Measurements from ENCODE around the gene CST3. TPM values are rescaled to one million over a fixed set of nuclear protein-coding genes. Genes with fewer than 3 reads are reported as not detected.

The CST3 gene
- total RNA-seq, 1 experiment from 2014 or later = 158 TPM

DNA sequence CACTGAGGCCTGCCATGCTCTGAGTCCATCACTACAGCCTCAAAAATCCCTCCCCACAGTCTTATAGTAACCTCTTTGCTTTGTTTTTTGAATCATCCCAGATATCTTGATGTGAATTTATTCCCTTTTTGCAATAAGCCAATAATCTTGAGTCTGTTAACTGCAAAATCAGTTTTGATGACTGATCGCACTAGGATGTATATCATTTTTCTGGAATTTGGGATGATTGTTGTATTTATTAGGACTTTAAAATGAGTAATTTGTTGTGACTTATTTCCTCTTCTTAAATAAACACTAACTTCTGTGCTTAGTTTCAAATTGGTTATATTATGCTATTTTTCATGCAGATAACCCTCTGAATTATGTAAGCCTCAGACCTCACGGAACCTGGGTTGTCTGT, 45.5 kb upstream of the CST3 start:
- H3K4me1 ChIP-seq (ENCODE audit: control insufficient read depth, insufficient read depth, low read length) = no peaks in the 10 kb centered on the region
- intact Hi-C loops (cut with micrococcal nuclease; ENCODE audit: unreplicated experiment) = no loop called here
- in situ Hi-C loops (cut with HindIII; ENCODE audit: low pct_unique_long_range_greater_than_20kb, low sequenced_read_pairs) = no loop called here
- ATAC-seq = no peak
- H3K27me3 ChIP-seq (ENCODE audit: control insufficient read depth, insufficient read depth, low read length) = no peaks in the 10 kb centered on the region
- no peak overlapping the region for H3K4me3 ChIP-seq (ENCODE audit: low read depth in 2 of 2, low read length in 2 of 2)
- DNase-seq (ENCODE audit: low read depth, low spot score) = no peak
- POLR2A ChIA-PET = no interaction called here
- BruUV-seq (replicated peaks) = no TSS peak
- H3K36me3 ChIP-seq (ENCODE audit: control insufficient read depth, insufficient read depth, low read length) = no peaks in the 10 kb centered on the region
- H3K9me3 ChIP-seq (ENCODE audit: control insufficient read depth, insufficient read depth, low read depth, low read length) = no peaks in the 10 kb centered on the region
- H3K27ac ChIP-seq (ENCODE audit: low read length) = no peak overlapping the region
- TF ChIP-seq SIN3A (IDR thresholded peaks at IDR 0.05; ENCODE audit: borderline replicate concordance, insufficient read depth, low read depth, low read length) (no peak), POLR2AphosphoS5 (IDR thresholded peaks at IDR 0.05; ENCODE audit: low read depth, low read length) (no peak), TCF7L2 (IDR thresholded peaks at IDR 0.05; ENCODE audit: low read depth, low read length) (no peak)
- TF ChIP-seq, protein P1, sequence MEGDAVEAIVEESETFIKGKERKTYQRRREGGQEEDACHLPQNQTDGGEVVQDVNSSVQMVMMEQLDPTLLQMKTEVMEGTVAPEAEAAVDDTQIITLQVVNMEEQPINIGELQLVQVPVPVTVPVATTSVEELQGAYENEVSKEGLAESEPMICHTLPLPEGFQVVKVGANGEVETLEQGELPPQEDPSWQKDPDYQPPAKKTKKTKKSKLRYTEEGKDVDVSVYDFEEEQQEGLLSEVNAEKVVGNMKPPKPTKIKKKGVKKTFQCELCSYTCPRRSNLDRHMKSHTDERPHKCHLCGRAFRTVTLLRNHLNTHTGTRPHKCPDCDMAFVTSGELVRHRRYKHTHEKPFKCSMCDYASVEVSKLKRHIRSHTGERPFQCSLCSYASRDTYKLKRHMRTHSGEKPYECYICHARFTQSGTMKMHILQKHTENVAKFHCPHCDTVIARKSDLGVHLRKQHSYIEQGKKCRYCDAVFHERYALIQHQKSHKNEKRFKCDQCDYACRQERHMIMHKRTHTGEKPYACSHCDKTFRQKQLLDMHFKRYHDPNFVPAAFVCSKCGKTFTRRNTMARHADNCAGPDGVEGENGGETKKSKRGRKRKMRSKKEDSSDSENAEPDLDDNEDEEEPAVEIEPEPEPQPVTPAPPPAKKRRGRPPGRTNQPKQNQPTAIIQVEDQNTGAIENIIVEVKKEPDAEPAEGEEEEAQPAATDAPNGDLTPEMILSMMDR (IDR thresholded peaks at IDR 0.05) = no peak
- TF ChIP-seq, protein P2, sequence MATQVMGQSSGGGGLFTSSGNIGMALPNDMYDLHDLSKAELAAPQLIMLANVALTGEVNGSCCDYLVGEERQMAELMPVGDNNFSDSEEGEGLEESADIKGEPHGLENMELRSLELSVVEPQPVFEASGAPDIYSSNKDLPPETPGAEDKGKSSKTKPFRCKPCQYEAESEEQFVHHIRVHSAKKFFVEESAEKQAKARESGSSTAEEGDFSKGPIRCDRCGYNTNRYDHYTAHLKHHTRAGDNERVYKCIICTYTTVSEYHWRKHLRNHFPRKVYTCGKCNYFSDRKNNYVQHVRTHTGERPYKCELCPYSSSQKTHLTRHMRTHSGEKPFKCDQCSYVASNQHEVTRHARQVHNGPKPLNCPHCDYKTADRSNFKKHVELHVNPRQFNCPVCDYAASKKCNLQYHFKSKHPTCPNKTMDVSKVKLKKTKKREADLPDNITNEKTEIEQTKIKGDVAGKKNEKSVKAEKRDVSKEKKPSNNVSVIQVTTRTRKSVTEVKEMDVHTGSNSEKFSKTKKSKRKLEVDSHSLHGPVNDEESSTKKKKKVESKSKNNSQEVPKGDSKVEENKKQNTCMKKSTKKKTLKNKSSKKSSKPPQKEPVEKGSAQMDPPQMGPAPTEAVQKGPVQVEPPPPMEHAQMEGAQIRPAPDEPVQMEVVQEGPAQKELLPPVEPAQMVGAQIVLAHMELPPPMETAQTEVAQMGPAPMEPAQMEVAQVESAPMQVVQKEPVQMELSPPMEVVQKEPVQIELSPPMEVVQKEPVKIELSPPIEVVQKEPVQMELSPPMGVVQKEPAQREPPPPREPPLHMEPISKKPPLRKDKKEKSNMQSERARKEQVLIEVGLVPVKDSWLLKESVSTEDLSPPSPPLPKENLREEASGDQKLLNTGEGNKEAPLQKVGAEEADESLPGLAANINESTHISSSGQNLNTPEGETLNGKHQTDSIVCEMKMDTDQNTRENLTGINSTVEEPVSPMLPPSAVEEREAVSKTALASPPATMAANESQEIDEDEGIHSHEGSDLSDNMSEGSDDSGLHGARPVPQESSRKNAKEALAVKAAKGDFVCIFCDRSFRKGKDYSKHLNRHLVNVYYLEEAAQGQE (IDR thresholded peaks at IDR 0.05; ENCODE audit: insufficient read depth in 1 of 2, low read depth in 2 of 2, low read length in 1 of 2) = no peak
- CTCF ChIA-PET = no interaction called here

DNA sequence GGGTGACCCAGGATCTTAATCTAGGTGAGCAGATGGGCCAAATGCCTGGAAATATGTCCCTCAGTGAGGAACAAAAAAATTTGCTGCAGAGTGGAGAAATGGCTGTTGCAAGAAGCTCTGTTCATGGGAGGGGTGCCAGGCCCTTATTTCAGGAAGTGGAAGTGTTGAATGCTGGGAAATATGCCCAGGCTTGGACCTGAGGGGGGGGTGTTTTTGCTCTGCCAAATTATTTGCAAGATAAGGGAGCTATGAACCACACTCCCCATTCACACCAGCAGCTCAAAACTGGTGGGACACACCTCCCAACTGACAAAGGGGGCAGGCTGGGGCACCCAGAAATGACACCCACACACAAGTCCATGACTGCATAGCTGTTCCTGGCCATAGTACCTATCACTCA, 42.4 kb upstream of the CST3 start:
- ATAC-seq (no peak), DNase-seq (ENCODE audit: low read depth, low spot score) (no peak)
- H3K27me3 ChIP-seq (ENCODE audit: control insufficient read depth, insufficient read depth, low read length) = no peaks in the 10 kb centered on the region
- intact Hi-C loops (cut with micrococcal nuclease; ENCODE audit: unreplicated experiment) = no loop called here
- POLR2A ChIA-PET = no interaction called here
- no peaks in the 10 kb centered on the region for H3K9me3 ChIP-seq (ENCODE audit: control insufficient read depth, insufficient read depth, low read depth, low read length)
- H3K4me1 ChIP-seq (ENCODE audit: control insufficient read depth, insufficient read depth, low read length) = no peaks in the 10 kb centered on the region
- H3K27ac ChIP-seq (ENCODE audit: low read length) = no peak overlapping the region
- no TSS peak for BruUV-seq (replicated peaks)
- in situ Hi-C loops (cut with HindIII; ENCODE audit: low pct_unique_long_range_greater_than_20kb, low sequenced_read_pairs) = no loop called here
- CTCF ChIA-PET = no interaction called here
- no peak overlapping the region for H3K4me3 ChIP-seq (ENCODE audit: low read depth in 2 of 2, low read length in 2 of 2)
- no peaks in the 10 kb centered on the region for H3K36me3 ChIP-seq (ENCODE audit: control insufficient read depth, insufficient read depth, low read length)
- TF ChIP-seq TCF7L2 (IDR thresholded peaks at IDR 0.05; ENCODE audit: low read depth, low read length) (no peak), SIN3A (IDR thresholded peaks at IDR 0.05; ENCODE audit: borderline replicate concordance, insufficient read depth, low read depth, low read length) (no peak), POLR2AphosphoS5 (IDR thresholded peaks at IDR 0.05; ENCODE audit: low read depth, low read length) (no peak)
- TF ChIP-seq, protein P1 (IDR thresholded peaks at IDR 0.05) = no peak
- TF ChIP-seq, protein P2 (IDR thresholded peaks at IDR 0.05; ENCODE audit: insufficient read depth in 1 of 2, low read depth in 2 of 2, low read length in 1 of 2) = no peak
